ENCODE results near the gene MYBPC1.

Gene MYBPC1

GRCh38 chr12:101694297-101694848, 99.6 kb downstream of the MYBPC1 start:
- H3K27me3 ChIP-seq (ENCODE audit: control insufficient read depth, insufficient read depth, low read length) = peaks cover 3% of the 10 kb centered on the region; the same call in 1 of the 2 replicates
- H3K36me3 ChIP-seq (ENCODE audit: control insufficient read depth, insufficient read depth, low read length) = no peaks in the 10 kb centered on the region; the same call in 1 of the 2 replicates
- no peak overlapping the region for H3K4me3 ChIP-seq (ENCODE audit: low read length)
- WGBS (ENCODE audit: insufficient coverage, insufficient read length) = no CpG with 5 or more reads among the region's 2 CpGs
- 0 out of 2 replicates have a peak, but pooled peaks cover 3% of the 10 kb centered on the region for H3K4me1 ChIP-seq (ENCODE audit: control insufficient read depth, insufficient read depth, low read length)
- no peak for DNase-seq (ENCODE audit: low read depth, low spot score)
- H3K9me3 ChIP-seq (ENCODE audit: control insufficient read depth, insufficient read depth, low read length) = no peaks in the 10 kb centered on the region
- H3K27ac ChIP-seq (ENCODE audit: low read length) = no peak overlapping the region

GRCh38 chr12:101694986-101695385, 100.2 kb downstream of the MYBPC1 start:
- no peaks in the 10 kb centered on the region for H3K9me3 ChIP-seq (ENCODE audit: control insufficient read depth, insufficient read depth, low read length)
- no peak overlapping the region for H3K4me3 ChIP-seq (ENCODE audit: low read length)
- no CpG with 5 or more reads among the region's 2 CpGs for WGBS (ENCODE audit: insufficient coverage, insufficient read length)
- DNase-seq (ENCODE audit: low read depth, low spot score) = no peak
- no peaks in the 10 kb centered on the region; the same call in 1 of the 2 replicates for H3K36me3 ChIP-seq (ENCODE audit: control insufficient read depth, insufficient read depth, low read length)
- H3K27me3 ChIP-seq (ENCODE audit: control insufficient read depth, insufficient read depth, low read length) = peaks cover 3% of the 10 kb centered on the region; the same call in 1 of the 2 replicates
- H3K4me1 ChIP-seq (ENCODE audit: control insufficient read depth, insufficient read depth, low read length) = 0 out of 2 replicates have a peak, but pooled peaks cover 3% of the 10 kb centered on the region
- H3K27ac ChIP-seq (ENCODE audit: low read length) = no peak overlapping the region

DNA sequence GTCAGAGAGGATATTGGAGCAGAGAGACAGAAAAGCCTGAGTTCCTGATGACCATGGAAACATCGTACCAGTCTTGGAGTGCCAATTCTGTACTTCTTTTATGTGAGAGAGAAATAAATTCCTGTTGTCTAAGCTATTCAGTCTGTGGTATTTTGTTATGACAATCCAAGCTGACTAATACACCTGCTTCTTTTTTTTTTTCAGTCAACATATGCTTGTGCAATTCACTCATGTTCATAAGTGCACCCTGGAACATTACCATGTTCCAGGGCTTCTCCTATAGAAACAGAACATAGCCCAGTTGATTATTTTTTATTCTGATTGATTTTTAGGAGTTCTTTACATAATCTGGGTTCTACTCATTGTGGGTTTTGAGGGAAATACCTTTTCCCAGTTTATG, 100.9 kb downstream of the MYBPC1 start:
- no peak for DNase-seq (ENCODE audit: low read depth, low spot score)
- H3K36me3 ChIP-seq (ENCODE audit: control insufficient read depth, insufficient read depth, low read length) = no peaks in the 10 kb centered on the region; the same call in 1 of the 2 replicates
- H3K27ac ChIP-seq (ENCODE audit: low read length) = no peak overlapping the region
- no peaks in the 10 kb centered on the region for H3K9me3 ChIP-seq (ENCODE audit: control insufficient read depth, insufficient read depth, low read length)
- WGBS (ENCODE audit: insufficient coverage, insufficient read length) = no CpG with 5 or more reads among the region's 1 CpG
- H3K4me1 ChIP-seq (ENCODE audit: control insufficient read depth, insufficient read depth, low read length) = 0 out of 2 replicates have a peak, but pooled peaks cover 3% of the 10 kb centered on the region
- H3K27me3 ChIP-seq (ENCODE audit: control insufficient read depth, insufficient read depth, low read length) = peaks cover 3% of the 10 kb centered on the region; the same call in 1 of the 2 replicates
- H3K4me3 ChIP-seq (ENCODE audit: low read length) = no peak overlapping the region

DNA sequence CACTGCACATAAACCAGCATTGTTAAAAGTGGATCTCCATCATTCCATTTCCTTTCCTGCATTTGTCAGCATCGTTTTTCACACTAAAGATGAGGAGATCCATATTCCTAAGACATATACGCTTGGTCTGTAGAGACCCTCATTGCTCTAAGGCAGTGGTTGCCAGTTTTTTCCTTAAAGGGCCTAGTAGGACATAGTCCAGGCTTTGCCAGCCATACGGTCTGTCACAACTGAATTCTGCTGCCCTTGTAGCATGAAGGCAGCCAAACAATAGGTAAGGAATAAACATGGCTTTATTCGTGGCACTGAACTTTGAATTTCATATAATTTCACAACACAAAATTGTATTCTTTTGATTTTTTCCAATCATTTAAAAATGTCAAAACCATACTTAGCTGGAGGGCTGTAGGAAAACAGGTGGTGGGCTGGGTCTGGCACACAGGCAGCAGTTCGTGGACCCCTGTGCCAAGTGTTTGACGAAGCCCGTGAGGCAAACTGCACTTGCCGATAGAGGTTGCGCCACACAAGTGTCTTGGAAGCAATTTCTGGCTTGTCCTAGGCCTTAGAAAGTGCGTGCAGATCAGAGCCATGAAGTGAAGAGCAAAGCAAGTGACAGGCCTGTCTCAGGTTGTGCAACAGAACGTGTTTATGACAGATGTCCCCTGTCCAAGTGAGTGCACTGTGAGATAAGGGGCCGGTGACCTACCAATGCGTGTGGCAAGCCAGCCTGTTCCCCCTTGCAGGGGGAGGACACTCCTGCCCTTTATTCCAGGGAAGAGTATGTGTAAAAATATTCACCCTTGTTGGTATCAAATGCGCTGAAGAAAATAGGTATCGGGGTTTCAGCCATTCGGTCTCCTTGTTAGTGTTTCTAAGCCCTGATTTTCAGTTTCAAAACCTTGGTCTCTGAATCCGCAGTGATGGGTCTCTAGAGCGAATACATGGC, 101.8 kb downstream of the MYBPC1 start:
- WGBS (ENCODE audit: insufficient coverage, insufficient read length) = no CpG with 5 or more reads among the region's 18 CpGs
- Histone ChIP-seq H3K27ac (ENCODE audit: low read length) (no peak overlapping the region), H3K9me3 (ENCODE audit: control insufficient read depth, insufficient read depth, low read length) (no peaks in the 10 kb centered on the region), H3K36me3 (ENCODE audit: control insufficient read depth, insufficient read depth, low read length) (no peaks in the 10 kb centered on the region; the same call in 1 of the 2 replicates), H3K27me3 (ENCODE audit: control insufficient read depth, insufficient read depth, low read length) (peaks cover 3% of the 10 kb centered on the region; the same call in 1 of the 2 replicates), H3K4me3 (ENCODE audit: low read length) (peak overlapping the region; percentile 99; the same call in 1 of the 2 replicates), H3K4me1 (ENCODE audit: control insufficient read depth, insufficient read depth, low read length) (0 out of 2 replicates have a peak, but pooled peaks cover 3% of the 10 kb centered on the region)
- DNase-seq (ENCODE audit: low read depth, low spot score) = no peak

DNA sequence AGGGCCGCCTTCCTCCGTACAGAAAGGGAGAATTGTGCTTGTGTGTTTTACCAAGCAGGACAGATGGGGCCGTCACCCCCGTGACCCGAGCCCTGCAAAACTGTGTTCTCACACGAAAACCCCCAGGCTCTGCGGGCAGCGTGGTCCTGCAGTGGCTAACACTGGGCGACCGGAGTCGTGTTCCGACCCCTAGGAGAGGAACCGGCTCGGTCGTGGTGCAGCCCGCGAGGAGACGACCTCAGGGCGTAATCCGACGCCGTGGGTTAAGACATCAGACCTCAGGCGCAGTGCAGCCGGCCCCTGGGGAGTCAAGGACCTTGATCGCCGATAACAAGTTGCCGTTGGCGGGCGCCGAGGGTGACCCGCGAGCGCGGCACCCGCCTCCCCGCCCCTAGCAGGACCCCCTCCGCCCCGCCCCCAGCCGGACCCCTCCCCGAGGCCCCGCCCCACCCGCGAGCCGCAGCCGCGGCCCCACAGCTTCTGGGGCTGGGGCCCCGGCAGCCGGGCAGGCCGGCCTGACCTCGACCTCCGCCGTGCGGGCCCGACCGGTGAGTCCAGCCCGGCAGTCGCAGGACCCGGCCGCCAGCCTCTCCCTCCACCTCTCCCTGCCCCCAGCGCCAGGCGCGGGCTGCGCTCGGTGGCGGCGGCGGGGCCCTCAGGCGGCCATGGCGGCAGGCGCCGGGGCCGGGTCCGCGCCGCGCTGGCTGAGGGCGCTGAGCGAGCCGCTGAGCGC, 102.6 kb downstream of the MYBPC1 start, which contains the start of gene CHPT1:
CHPT1 (plus strand) TSS at position 444 of the 733 bp plus-strand sequence; CDS start at position 666, 222 bp downstream.
- Histone ChIP-seq H3K27ac (ENCODE audit: low read length) (no peak within 1 kb of the TSS), H3K4me3 (ENCODE audit: low read length) (peak within 1 kb of the TSS; percentile 99), H3K4me1 (ENCODE audit: control insufficient read depth, insufficient read depth, low read length) (0 out of 2 replicates have a peak, but pooled peaks cover 3% of the 10 kb centered on the region), H3K36me3 (ENCODE audit: control insufficient read depth, insufficient read depth, low read length) (no peaks in the 10 kb centered on the region; the same call in 1 of the 2 replicates), H3K27me3 (ENCODE audit: control insufficient read depth, insufficient read depth, low read length) (peaks cover 3% of the 10 kb centered on the region; the same call in 1 of the 2 replicates), H3K9me3 (ENCODE audit: control insufficient read depth, insufficient read depth, low read length) (no peaks in the 10 kb centered on the region)
- peak; percentile 37 for DNase-seq (ENCODE audit: low read depth, low spot score)
- no CpG with 5 or more reads among the region's 80 CpGs for WGBS (ENCODE audit: insufficient coverage, insufficient read length)

DNA sequence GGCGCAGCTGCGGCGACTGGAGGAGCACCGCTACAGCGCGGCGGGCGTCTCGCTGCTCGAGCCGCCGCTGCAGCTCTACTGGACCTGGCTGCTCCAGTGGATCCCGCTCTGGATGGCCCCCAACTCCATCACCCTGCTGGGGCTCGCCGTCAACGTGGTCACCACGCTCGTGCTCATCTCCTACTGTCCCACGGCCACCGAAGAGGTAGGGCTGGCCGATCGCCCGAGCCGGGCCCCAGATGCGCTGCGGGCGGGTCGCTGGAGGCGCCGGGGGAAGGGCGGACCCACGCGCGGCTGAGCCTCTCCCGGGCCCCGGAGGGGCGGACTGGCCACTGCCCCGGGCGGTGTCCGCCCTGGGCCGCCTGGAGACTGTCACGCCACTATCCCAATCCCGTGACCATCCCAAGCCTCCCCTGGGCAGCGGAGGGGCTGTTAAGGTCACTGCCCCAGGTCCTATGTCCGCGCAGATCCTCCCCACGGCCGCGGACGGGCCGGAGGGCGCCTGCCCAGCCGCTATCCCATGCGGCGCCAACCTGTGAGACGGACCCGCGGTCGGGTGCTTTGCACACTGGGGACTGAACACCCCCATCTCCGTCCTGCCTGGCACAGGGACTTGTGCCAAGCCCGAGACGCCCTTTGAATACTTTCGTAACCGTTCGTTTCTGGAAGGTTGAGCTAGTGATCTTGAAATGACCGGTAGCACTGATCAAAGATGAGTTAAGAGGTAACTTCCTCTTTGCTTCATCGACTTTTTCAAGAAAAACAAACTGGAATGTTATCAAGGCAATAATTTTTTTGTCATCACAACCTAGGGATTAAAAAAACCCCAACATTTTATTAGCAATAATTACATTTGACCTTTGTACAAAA, 103.4 kb downstream of the MYBPC1 start:
- Histone ChIP-seq H3K9me3 (ENCODE audit: control insufficient read depth, insufficient read depth, low read length) (no peaks in the 10 kb centered on the region), H3K27me3 (ENCODE audit: control insufficient read depth, insufficient read depth, low read length) (peaks cover 3% of the 10 kb centered on the region; the same call in 1 of the 2 replicates), H3K36me3 (ENCODE audit: control insufficient read depth, insufficient read depth, low read length) (no peaks in the 10 kb centered on the region; the same call in 1 of the 2 replicates), H3K4me1 (ENCODE audit: control insufficient read depth, insufficient read depth, low read length) (0 out of 2 replicates have a peak, but pooled peaks cover 3% of the 10 kb centered on the region), H3K27ac (ENCODE audit: low read length) (no peak overlapping the region), H3K4me3 (ENCODE audit: low read length) (peak overlapping the region; percentile 99)
- no peak for DNase-seq (ENCODE audit: low read depth, low spot score)
- WGBS (ENCODE audit: insufficient coverage, insufficient read length) = no CpG with 5 or more reads among the region's 67 CpGs

DNA sequence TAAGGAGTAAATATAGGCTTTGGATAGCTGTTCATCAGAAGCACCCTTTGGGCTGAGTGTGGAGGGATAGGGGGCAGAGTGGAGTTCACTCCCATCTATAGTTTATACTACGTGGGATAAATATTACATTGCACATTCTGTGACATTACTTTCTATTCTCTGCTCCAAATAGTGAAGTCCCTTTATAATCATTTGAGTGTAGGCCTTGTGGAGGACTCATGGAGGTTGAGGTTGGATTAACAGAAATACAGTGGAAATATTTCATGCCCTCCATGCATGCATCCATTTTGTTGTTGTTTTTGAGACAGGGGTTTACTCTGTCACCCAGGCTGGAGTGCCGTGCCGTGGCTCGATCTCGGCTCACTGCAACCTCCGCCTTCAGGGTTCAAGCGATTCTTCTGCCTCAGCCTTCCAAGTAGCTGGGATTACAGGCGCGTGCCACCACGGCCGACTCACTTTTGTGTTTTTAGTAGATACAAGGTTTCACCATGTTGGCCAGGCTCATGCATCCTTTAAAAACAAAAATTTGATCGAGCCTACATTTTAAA, 104.1 kb downstream of the MYBPC1 start:
- Histone ChIP-seq H3K36me3 (ENCODE audit: control insufficient read depth, insufficient read depth, low read length) (no peaks in the 10 kb centered on the region; the same call in 1 of the 2 replicates), H3K27me3 (ENCODE audit: control insufficient read depth, insufficient read depth, low read length) (peaks cover 3% of the 10 kb centered on the region; the same call in 1 of the 2 replicates), H3K9me3 (ENCODE audit: control insufficient read depth, insufficient read depth, low read length) (no peaks in the 10 kb centered on the region), H3K4me3 (ENCODE audit: low read length) (no peak overlapping the region), H3K4me1 (ENCODE audit: control insufficient read depth, insufficient read depth, low read length) (peaks cover 4% of the 10 kb centered on the region; the same call in 1 of the 2 replicates), H3K27ac (ENCODE audit: low read length) (no peak overlapping the region)
- no peak for DNase-seq (ENCODE audit: low read depth, low spot score)
- no CpG with 5 or more reads among the region's 12 CpGs for WGBS (ENCODE audit: insufficient coverage, insufficient read length)

- no peaks in the 10 kb centered on the region; the same call in 1 of the 2 replicates for H3K36me3 ChIP-seq (ENCODE audit: control insufficient read depth, insufficient read depth, low read length)
- H3K4me3 ChIP-seq (ENCODE audit: low read length) = no peak overlapping the region
- no peaks in the 10 kb centered on the region for H3K9me3 ChIP-seq (ENCODE audit: control insufficient read depth, insufficient read depth, low read length)
- no peak overlapping the region for H3K27ac ChIP-seq (ENCODE audit: low read length)
- peaks cover 4% of the 10 kb centered on the region; the same call in 1 of the 2 replicates for H3K4me1 ChIP-seq (ENCODE audit: control insufficient read depth, insufficient read depth, low read length)
- peaks cover 3% of the 10 kb centered on the region; the same call in 1 of the 2 replicates for H3K27me3 ChIP-seq (ENCODE audit: control insufficient read depth, insufficient read depth, low read length)
- no CpG with 5 or more reads among the region's 2 CpGs for WGBS (ENCODE audit: insufficient coverage, insufficient read length)
- DNase-seq (ENCODE audit: low read depth, low spot score) = no peak
These were observed 105.6 kb downstream of the MYBPC1 start for GRCh38 chr12:101700299-101700820.

GRCh38 chr12:101703487-101703886, 108.7 kb downstream of the MYBPC1 start:
- DNase-seq (ENCODE audit: low read depth, low spot score) = no peak
- no peaks in the 10 kb centered on the region for H3K27me3 ChIP-seq (ENCODE audit: control insufficient read depth, insufficient read depth, low read length)
- no peaks in the 10 kb centered on the region for H3K36me3 ChIP-seq (ENCODE audit: control insufficient read depth, insufficient read depth, low read length)
- H3K27ac ChIP-seq (ENCODE audit: low read length) = no peak overlapping the region
- no CpG with 5 or more reads among the region's 3 CpGs for WGBS (ENCODE audit: insufficient coverage, insufficient read length)
- no peaks in the 10 kb centered on the region for H3K9me3 ChIP-seq (ENCODE audit: control insufficient read depth, insufficient read depth, low read length)
- H3K4me1 ChIP-seq (ENCODE audit: control insufficient read depth, insufficient read depth, low read length) = peaks cover 2% of the 10 kb centered on the region; the same call in 1 of the 2 replicates
- no peak overlapping the region for H3K4me3 ChIP-seq (ENCODE audit: low read length)
